Erythroblast (primary cell): ENCODE data around the gene SNAP47.

Experiments used
- GATA1 ChIP-seq: IDR thresholded peaks from 2 replicates; pipeline ENCODE4 v1.6.1; 2011; ENCODE audit warnings: low read depth, mild to moderate bottlenecking, control low read depth, low read length, moderate library complexity
- POLR2A ChIP-seq: IDR thresholded peaks from 2 replicates; pipeline ENCODE4 v1.6.1; 2011; ENCODE audit warnings: mild to moderate bottlenecking, low read length

DNA sequence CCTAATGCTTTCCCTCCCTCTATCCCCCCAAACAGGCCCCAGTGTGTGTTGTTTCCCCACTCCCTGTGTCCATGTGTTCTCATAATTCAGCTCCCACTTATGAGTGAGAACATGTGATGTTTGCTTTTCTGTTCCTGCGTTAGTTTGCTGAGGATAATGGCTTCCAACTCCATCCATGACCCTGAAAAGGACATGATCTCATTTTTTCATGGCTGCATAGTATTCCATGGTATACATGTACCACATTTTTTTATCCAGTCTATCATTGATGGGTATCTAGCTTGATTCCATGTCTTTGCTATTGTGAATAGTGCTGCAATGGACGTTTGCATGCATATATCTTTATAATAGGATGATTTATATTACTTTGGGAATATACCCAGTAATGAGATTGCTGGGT is 89.0 kb downstream of the SNAP47 start:
- no peak for TF ChIP-seq POLR2A
- TF ChIP-seq GATA1 = no peak
